Activated naive CD8-positive, alpha-beta T cell treated with anti-CD3 and anti-CD28 coated beads, Interleukin-2, amount 10 ng/mL, durations not matched to agents 7 days and 5 days (primary cell): ENCODE data around the gene DDRGK1. TPM values are rescaled to one million over a fixed set of nuclear protein-coding genes. Genes with fewer than 3 reads are reported as not detected.
"Not testable (repeated sequence)": the region's sequence is repeated elsewhere in the genome, so short reads cannot be mapped to it uniquely, and the experiment has no call there.

Experiments
- ATAC-seq: fragments of 150-1000 bp; cut with Tn5 transposase; one replicate; pipeline ENCODE4 v1.10.0; 2021; ENCODE audit warnings: low read depth, moderate library complexity
- POLR2A ChIA-PET: fragments of 350-600 bp; sonication (Branson Sonifier 250); formaldehyde crosslinking; loops from one replicate; lab custom pipeline; 2021; ENCODE audit warnings: antibody characterized with exemption; lab: Charles Lee
- DNase-seq: peaks from one replicate; pipeline ENCODE4 v3.0.0; 2021
- H3K27ac Mint-ChIP-seq: one replicate; pipeline ENCODE4 v1.8.0; 2022; ENCODE audit warnings: mild to moderate bottlenecking, mixed read lengths
- H3K27me3 Mint-ChIP-seq: one replicate; pipeline ENCODE4 v1.8.0; 2022; ENCODE audit warnings: mild to moderate bottlenecking, moderate library complexity, mixed read lengths
- H3K36me3 Mint-ChIP-seq: one replicate; pipeline ENCODE4 v1.8.0; 2021; ENCODE audit warnings: mild to moderate bottlenecking, mixed read lengths
- H3K4me1 Mint-ChIP-seq: one replicate; pipeline ENCODE4 v1.8.0; 2021; ENCODE audit warnings: mixed read lengths
- H3K4me3 Mint-ChIP-seq: one replicate; pipeline ENCODE4 v1.8.0; 2022; ENCODE audit warnings: mild to moderate bottlenecking, moderate library complexity, mixed read lengths
- H3K9me3 Mint-ChIP-seq: one replicate; pipeline ENCODE4 v1.8.0; 2021; ENCODE audit warnings: mixed read lengths
- total RNA-seq, 2 experiments: library from RNA; stranded (reverse); gene quantifications; one replicate each; pipeline ENCODE4 v1.2.3, GENCODE V29; 2021

The DDRGK1 gene
- total RNA-seq, 2 experiments from 2014 or later: 58.1 to 59.2 TPM

GRCh38 chr20:3199206-3199605 lies 5.3 kb downstream of the DDRGK1 start:
- ATAC-seq: no peak
- no peaks in the 10 kb centered on the region for H3K9me3 Mint-ChIP-seq
- H3K27ac Mint-ChIP-seq: peak overlapping the region; percentile 2
- no peaks in the 10 kb centered on the region for H3K27me3 Mint-ChIP-seq
- no peak overlapping the region for H3K4me3 Mint-ChIP-seq
- H3K4me1 Mint-ChIP-seq: peaks cover 9% of the 10 kb centered on the region
- no peak for DNase-seq
- POLR2A ChIA-PET: interaction anchor here (1.8 kb wide), 1 partner anchor 42 kb away, joined by 4 read pairs; no protein-coding TSS in a partner anchor
- H3K36me3 Mint-ChIP-seq: peaks cover 31% of the 10 kb centered on the region

GRCh38 chr20:3195590-3196237 lies 8.8 kb downstream of the DDRGK1 start:
- no peak for ATAC-seq
- Mint-ChIP-seq H3K27ac (peak overlapping the region; percentile 13), H3K4me3 (no peak overlapping the region), H3K36me3 (peaks cover 26% of the 10 kb centered on the region), H3K4me1 (peaks cover 6% of the 10 kb centered on the region), H3K27me3 (no peaks in the 10 kb centered on the region), H3K9me3 (no peaks in the 10 kb centered on the region)
- no peak for DNase-seq
- POLR2A ChIA-PET: interaction anchor here (0.9 kb wide), 1 partner anchor 10 kb away, joined by 3 read pairs; no protein-coding TSS in a partner anchor

- DNase-seq: no peak
- Mint-ChIP-seq H3K27ac (no peak overlapping the region), H3K36me3 (peaks cover 24% of the 10 kb centered on the region), H3K9me3 (no peaks in the 10 kb centered on the region), H3K27me3 (no peaks in the 10 kb centered on the region), H3K4me3 (no peak overlapping the region), H3K4me1 (peaks cover 6% of the 10 kb centered on the region)
- POLR2A ChIA-PET: no interaction called here
- ATAC-seq: no peak
Observed at GRCh38 chr20:3194617-3195280, 9.7 kb downstream of the DDRGK1 start.

GRCh38 chr20:3193806-3194616 lies 10.5 kb downstream of the DDRGK1 start:
- Mint-ChIP-seq H3K36me3 (peaks cover 17% of the 10 kb centered on the region), H3K4me3 (no peak overlapping the region), H3K27me3 (no peaks in the 10 kb centered on the region), H3K27ac (no peak overlapping the region), H3K9me3 (no peaks in the 10 kb centered on the region), H3K4me1 (peaks cover 6% of the 10 kb centered on the region)
- no peak for ATAC-seq
- POLR2A ChIA-PET: no interaction called here
- no peak for DNase-seq

GRCh38 chr20:3192226-3193015 lies 12.1 kb downstream of the DDRGK1 start:
- ATAC-seq (no peak), DNase-seq (no peak)
- no peaks in the 10 kb centered on the region for H3K9me3 Mint-ChIP-seq
- peaks cover 6% of the 10 kb centered on the region for H3K4me1 Mint-ChIP-seq
- POLR2A ChIA-PET: no interaction called here
- H3K4me3 Mint-ChIP-seq: no peak overlapping the region
- H3K27ac Mint-ChIP-seq: peak overlapping the region; percentile 28
- peaks cover 12% of the 10 kb centered on the region for H3K36me3 Mint-ChIP-seq
- no peaks in the 10 kb centered on the region for H3K27me3 Mint-ChIP-seq

GRCh38 chr20:3190681-3191111 lies 13.8 kb downstream of the DDRGK1 start:
- Mint-ChIP-seq H3K4me3 (no peak overlapping the region), H3K4me1 (peaks cover 4% of the 10 kb centered on the region), H3K27me3 (no peaks in the 10 kb centered on the region), H3K27ac (no peak overlapping the region), H3K36me3 (peaks cover 8% of the 10 kb centered on the region), H3K9me3 (no peaks in the 10 kb centered on the region)
- POLR2A ChIA-PET: no interaction called here
- DNase-seq (no peak), ATAC-seq (no peak)

- Mint-ChIP-seq H3K36me3 (peaks cover 4% of the 10 kb centered on the region), H3K27ac (no peak overlapping the region), H3K4me3 (no peak overlapping the region), H3K4me1 (no peaks in the 10 kb centered on the region), H3K27me3 (no peaks in the 10 kb centered on the region), H3K9me3 (no peaks in the 10 kb centered on the region)
- DNase-seq (no peak), ATAC-seq (no peak)
- POLR2A ChIA-PET: no interaction called here
Observed at GRCh38 chr20:3189561-3190131, 14.8 kb downstream of the DDRGK1 start.

GRCh38 chr20:3188823-3189413 lies 15.6 kb downstream of the DDRGK1 start:
- Mint-ChIP-seq H3K4me1 (no peaks in the 10 kb centered on the region), H3K27me3 (no peaks in the 10 kb centered on the region), H3K27ac (no peak overlapping the region), H3K36me3 (peaks cover 4% of the 10 kb centered on the region), H3K4me3 (no peak overlapping the region), H3K9me3 (no peaks in the 10 kb centered on the region)
- ATAC-seq (no peak), DNase-seq (no peak)
- POLR2A ChIA-PET: interaction anchor here (0.6 kb wide), 1 partner anchor 87 kb away, joined by 3 read pairs; no protein-coding TSS in a partner anchor

GRCh38 chr20:3187861-3188260 lies 16.6 kb downstream of the DDRGK1 start:
- not testable (repeated sequence) for ATAC-seq, H3K36me3 Mint-ChIP-seq, DNase-seq, H3K9me3 Mint-ChIP-seq, H3K4me1 Mint-ChIP-seq, H3K27ac Mint-ChIP-seq, H3K27me3 Mint-ChIP-seq, H3K4me3 Mint-ChIP-seq
- POLR2A ChIA-PET: interaction anchor here (0.6 kb wide), 1 partner anchor 86 kb away, joined by 3 read pairs; no protein-coding TSS in a partner anchor

GRCh38 chr20:3183896-3184612 lies 20.4 kb downstream of the DDRGK1 start:
- POLR2A ChIA-PET: interaction anchor here (0.7 kb wide), 1 partner anchor 27 kb away, joined by 3 read pairs; no protein-coding TSS in a partner anchor
- DNase-seq (no peak), ATAC-seq (no peak)
- no peaks in the 10 kb centered on the region for H3K36me3 Mint-ChIP-seq
- H3K4me1 Mint-ChIP-seq: no peaks in the 10 kb centered on the region
- H3K27me3 Mint-ChIP-seq: no peaks in the 10 kb centered on the region
- H3K9me3 Mint-ChIP-seq: no peaks in the 10 kb centered on the region
- no peak overlapping the region for H3K4me3 Mint-ChIP-seq
- no peak overlapping the region for H3K27ac Mint-ChIP-seq

GRCh38 chr20:3182429-3182828 lies 22.1 kb downstream of the DDRGK1 start:
- H3K4me3 Mint-ChIP-seq, H3K4me1 Mint-ChIP-seq, H3K9me3 Mint-ChIP-seq, POLR2A ChIA-PET, DNase-seq, H3K27me3 Mint-ChIP-seq, H3K36me3 Mint-ChIP-seq, H3K27ac Mint-ChIP-seq, ATAC-seq: not testable (repeated sequence)

- Mint-ChIP-seq H3K9me3 (no peaks in the 10 kb centered on the region), H3K27me3 (no peaks in the 10 kb centered on the region), H3K36me3 (no peaks in the 10 kb centered on the region), H3K4me1 (peaks cover 2% of the 10 kb centered on the region), H3K4me3 (no peak overlapping the region), H3K27ac (no peak overlapping the region)
- DNase-seq (no peak), ATAC-seq (no peak)
- POLR2A ChIA-PET: interaction anchor here (0.7 kb wide), 1 partner anchor 441 kb away, joined by 3 read pairs; no protein-coding TSS in a partner anchor
Observed at GRCh38 chr20:3181270-3181669, 23.2 kb downstream of the DDRGK1 start.
